Heart left ventricle (tissue), 13 donors: Measurements from ENCODE around the gene SMIM44.

Experiments
- POLR2A ChIP-seq, 2 donors: fragments of 450-650 bp; IDR thresholded peaks; one replicate each; pipeline ENCODE4 v1.6.1; 2017; ENCODE audit warnings: antibody characterized with exemption in 2 of 2, mild to moderate bottlenecking in 2 of 2, moderate library complexity in 2 of 2
- TF ChIP-seq, protein P1 (sequence below), 12 donors: fragments of 200-600 bp; sonication (generic) in 4 of 12; IDR thresholded peaks; one replicate each; pipeline versions ENCODE4 v1.5.0 to v1.8.0; 2018 to 2022; ENCODE audit warnings: antibody characterized with exemption in 12 of 12, mild to moderate bottlenecking in 5 of 12
- donor health status: ischemic (EF 13 %, LVEDD 7.1; RV severe dilation, severe dysfunction).
- donor health status: DM: no; HTN: yes; CAD: no.
- donor health status: DM: no; HTN: no; CAD: no.
- donor health status: ischemic (EF 25% LVEDD 6.9; RV normal size, moderate dysfunction).
- donor health status: ischemic (EF 25% LVEDD 5.7; RV mildly dilated, moderate dysfunction).
- donor health status: ischemic (EF 35%, LVEDD 5.7; RV mildly dilated, moderate dysfunction).
- donor health status: nonischemic (EF 11% LVEDD 7.7; RV severe dilation, severe dysfunction).
- donor health status: DM: yes; HTN: yes; CAD: no.
- donor health status: PGD.
- donor health status: ischemic (EF 29% LVEDD 5.4; RV normal size, mild dysfunction).
- donor health status: nonischemic (EF 23%, LVEDD 6.1; RV moderate dilation, normal function).

DNA sequence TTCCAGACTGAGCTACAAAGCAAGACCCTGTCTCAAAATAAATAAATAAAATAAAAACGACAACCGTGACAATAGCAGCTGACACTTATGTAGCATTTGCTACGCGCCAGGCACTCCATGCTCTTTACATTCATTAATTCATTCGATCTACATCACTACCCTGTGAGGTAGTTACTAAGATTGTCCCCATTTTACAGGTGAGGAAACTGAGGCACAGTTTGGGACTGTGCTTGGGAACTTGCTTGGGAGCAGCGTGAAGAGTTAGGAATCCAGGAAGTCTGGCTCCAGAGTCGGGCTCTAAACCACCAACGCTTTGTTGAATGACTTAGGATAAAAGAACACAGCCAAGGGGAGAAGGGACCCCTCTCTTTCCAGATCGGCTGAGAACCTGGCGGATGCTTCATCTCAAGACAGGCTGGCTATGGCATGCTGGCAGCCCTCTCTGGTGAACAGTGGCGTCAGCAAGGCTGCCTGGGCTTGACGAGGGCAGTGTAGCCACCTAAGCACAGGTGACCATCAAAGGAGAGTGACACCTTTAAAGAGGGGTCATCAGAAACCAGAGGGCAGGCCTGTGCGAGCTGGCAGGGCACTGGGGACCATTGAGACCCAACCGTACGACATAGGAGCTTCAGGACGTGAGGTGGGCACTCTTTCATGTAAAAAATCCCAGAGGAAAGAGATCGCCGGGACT, 16.6 kb upstream of the SMIM44 start:
- TF ChIP-seq, protein P1, sequence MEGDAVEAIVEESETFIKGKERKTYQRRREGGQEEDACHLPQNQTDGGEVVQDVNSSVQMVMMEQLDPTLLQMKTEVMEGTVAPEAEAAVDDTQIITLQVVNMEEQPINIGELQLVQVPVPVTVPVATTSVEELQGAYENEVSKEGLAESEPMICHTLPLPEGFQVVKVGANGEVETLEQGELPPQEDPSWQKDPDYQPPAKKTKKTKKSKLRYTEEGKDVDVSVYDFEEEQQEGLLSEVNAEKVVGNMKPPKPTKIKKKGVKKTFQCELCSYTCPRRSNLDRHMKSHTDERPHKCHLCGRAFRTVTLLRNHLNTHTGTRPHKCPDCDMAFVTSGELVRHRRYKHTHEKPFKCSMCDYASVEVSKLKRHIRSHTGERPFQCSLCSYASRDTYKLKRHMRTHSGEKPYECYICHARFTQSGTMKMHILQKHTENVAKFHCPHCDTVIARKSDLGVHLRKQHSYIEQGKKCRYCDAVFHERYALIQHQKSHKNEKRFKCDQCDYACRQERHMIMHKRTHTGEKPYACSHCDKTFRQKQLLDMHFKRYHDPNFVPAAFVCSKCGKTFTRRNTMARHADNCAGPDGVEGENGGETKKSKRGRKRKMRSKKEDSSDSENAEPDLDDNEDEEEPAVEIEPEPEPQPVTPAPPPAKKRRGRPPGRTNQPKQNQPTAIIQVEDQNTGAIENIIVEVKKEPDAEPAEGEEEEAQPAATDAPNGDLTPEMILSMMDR (IDR thresholded peaks at IDR 0.05) = no peak
- no peak for TF ChIP-seq POLR2A (IDR thresholded peaks at IDR 0.05)
